ENCODE data around the gene TRAK2. TPM values are rescaled to one million over a fixed set of nuclear protein-coding genes. Genes with fewer than 3 reads are reported as not detected.
"Not testable (repeated sequence)": the region's sequence is repeated elsewhere in the genome, so short reads cannot be mapped to it uniquely, and the experiment has no call there.

TRAK2 gene
- polyA plus RNA-seq, 5 donors = 36.4 to 57.7 (median 51.8) TPM

GRCh38 chr2:201452922-201453643 lies 1.8 kb upstream of the TRAK2 start:
- DNase-seq = no peak

- no peak for DNase-seq
These were observed 1.0 kb upstream of the TRAK2 start for GRCh38 chr2:201452058-201452921.

- DNase-seq = no peak
These were observed 335 bp downstream of the TRAK2 start for GRCh38 chr2:201450954-201451291.

- no peak for DNase-seq
These were observed 2.6 kb downstream of the TRAK2 start for GRCh38 chr2:201448701-201449100.

- DNase-seq = no peak
These were observed 3.2 kb downstream of the TRAK2 start for GRCh38 chr2:201448061-201448460.

GRCh38 chr2:201447086-201447485 lies 4.2 kb downstream of the TRAK2 start:
- no peak for DNase-seq

GRCh38 chr2:201444746-201445465 lies 6.4 kb downstream of the TRAK2 start:
- no peak for DNase-seq

GRCh38 chr2:201441409-201441808 lies 9.8 kb downstream of the TRAK2 start:
- no peak for DNase-seq

GRCh38 chr2:201440182-201440581 lies 11.1 kb downstream of the TRAK2 start:
- peak; percentile 58 to 59 for DNase-seq

GRCh38 chr2:201439336-201439922 lies 11.8 kb downstream of the TRAK2 start:
- DNase-seq = not testable (repeated sequence)

GRCh38 chr2:201436141-201436540 lies 15.1 kb downstream of the TRAK2 start:
- DNase-seq = no peak

- no peak for DNase-seq
These were observed 17.8 kb downstream of the TRAK2 start for GRCh38 chr2:201433394-201433995.

- DNase-seq = peak in 1 of 2 donors; percentile 29
These were observed 18.5 kb downstream of the TRAK2 start for GRCh38 chr2:201432621-201433393.

- DNase-seq = no peak
These were observed 19.1 kb downstream of the TRAK2 start for GRCh38 chr2:201432038-201432620.

- no peak for DNase-seq
These were observed 20.4 kb downstream of the TRAK2 start for GRCh38 chr2:201430839-201431238.

- DNase-seq = not testable (repeated sequence)
These were observed 20.9 kb downstream of the TRAK2 start for GRCh38 chr2:201430322-201430721.

- not testable (repeated sequence) for DNase-seq
These were observed 21.4 kb downstream of the TRAK2 start for GRCh38 chr2:201429835-201430234.

GRCh38 chr2:201428366-201428765 lies 22.9 kb downstream of the TRAK2 start:
- not testable (repeated sequence) for DNase-seq

- no peak for DNase-seq
These were observed 25.3 kb downstream of the TRAK2 start for GRCh38 chr2:201425952-201426351.

- DNase-seq = no peak
These were observed 30.7 kb downstream of the TRAK2 start for GRCh38 chr2:201420442-201421113.
